ENCODE results near the gene ATP2B2.

- TF ChIP-seq EP300 (IDR thresholded peaks at IDR 0.05; ENCODE audit: low read depth) (no peak), CTCF (IDR thresholded peaks at IDR 0.05) (no peak)
Observed at GRCh38 chr3:10337323-10338163, 167.8 kb downstream of the ATP2B2 start.

Measured in transverse colon (tissue), 3 donors.